ENCODE results near the gene MYO1E.
A peak's percentile ranks its signal among the peaks of the same experiment; 100 is the strongest.

The MYO1E gene

GRCh38 chr15:59372352-59373211 lies at the start of gene MYO1E:
TSS of gene MYO1E (minus strand) at chr15:59372871. CDS start at chr15:59372500, 371 bp downstream.
- peak; percentile 85 for DNase-seq (ENCODE audit: extremely low spot score)
- TF ChIP-seq LEF1 (IDR thresholded peaks at IDR 0.05; ENCODE audit: borderline replicate concordance) (no peak), L3MBTL2 (conservative IDR thresholded peaks at IDR 0.05) (peak; percentile 90)
- ChIA-PET POLR2A (interaction anchor here (0.7 to 1.6 kb wide), 6 partner anchors 10 to 149 kb away, joined by 3 to 7 read pairs (median 4); partner anchors contain the start of gene FAM81A), CTCF (no interaction called here)

- TF ChIP-seq BHLHE40 (IDR thresholded peaks at IDR 0.05; ENCODE audit: borderline replicate concordance) (no peak), CTBP1 (IDR thresholded peaks at IDR 0.05; ENCODE audit: borderline replicate concordance) (no peak), ELF4 (IDR thresholded peaks at IDR 0.05) (no peak), L3MBTL2 (conservative IDR thresholded peaks at IDR 0.05) (no peak), ARNT (IDR thresholded peaks at IDR 0.05) (no peak), NFRKB (IDR thresholded peaks at IDR 0.05) (no peak), HDGF (IDR thresholded peaks at IDR 0.05; ENCODE audit: borderline replicate concordance) (no peak), ZNF384 (IDR thresholded peaks at IDR 0.05) (no peak), FOXK2 (IDR thresholded peaks at IDR 0.05) (no peak), FOXM1 (IDR thresholded peaks at IDR 0.05; ENCODE audit: borderline replicate concordance) (no peak)
- ChIA-PET POLR2A (no interaction called here), CTCF (no interaction called here)
- no peak for DNase-seq (ENCODE audit: extremely low spot score)
Measured at GRCh38 chr15:59420986-59421618, 48.4 kb upstream of the MYO1E start.

- no peak for DNase-seq (ENCODE audit: extremely low spot score)
- TF ChIP-seq FOXA1 (IDR thresholded peaks at IDR 0.05): no peak
- no peak for TF ChIP-seq SP1 (IDR thresholded peaks at IDR 0.05)
- TF ChIP-seq ELF4 (IDR thresholded peaks at IDR 0.05): no peak
- TF ChIP-seq ARNT (IDR thresholded peaks at IDR 0.05): no peak
- TF ChIP-seq CTBP1 (IDR thresholded peaks at IDR 0.05; ENCODE audit: borderline replicate concordance): no peak
- no peak for TF ChIP-seq BHLHE40 (IDR thresholded peaks at IDR 0.05; ENCODE audit: borderline replicate concordance)
- TF ChIP-seq HDGF (IDR thresholded peaks at IDR 0.05; ENCODE audit: borderline replicate concordance): no peak
- TF ChIP-seq TARDBP (IDR thresholded peaks at IDR 0.05): no peak
- TF ChIP-seq FOXK2 (IDR thresholded peaks at IDR 0.05): no peak
- TF ChIP-seq SUZ12 (IDR thresholded peaks at IDR 0.05): no peak
- no peak for TF ChIP-seq NFRKB (IDR thresholded peaks at IDR 0.05)
- no peak for TF ChIP-seq LEF1 (IDR thresholded peaks at IDR 0.05; ENCODE audit: borderline replicate concordance)
- TF ChIP-seq L3MBTL2 (conservative IDR thresholded peaks at IDR 0.05): no peak
- no peak for TF ChIP-seq PKNOX1 (IDR thresholded peaks at IDR 0.05)
- no peak for TF ChIP-seq ZNF384 (IDR thresholded peaks at IDR 0.05)
- TF ChIP-seq FOXM1 (IDR thresholded peaks at IDR 0.05; ENCODE audit: borderline replicate concordance): no peak
- ChIA-PET CTCF (no interaction called here), POLR2A (no interaction called here)
Measured at GRCh38 chr15:59420108-59420507, 47.4 kb upstream of the MYO1E start.

- CTCF ChIA-PET: no interaction called here
- POLR2A ChIA-PET: no interaction called here
- DNase-seq (ENCODE audit: extremely low spot score): no peak
- TF ChIP-seq CTBP1 (IDR thresholded peaks at IDR 0.05; ENCODE audit: borderline replicate concordance) (no peak), FOXK2 (IDR thresholded peaks at IDR 0.05) (no peak), ELF4 (IDR thresholded peaks at IDR 0.05) (no peak), SP1 (IDR thresholded peaks at IDR 0.05) (no peak), L3MBTL2 (conservative IDR thresholded peaks at IDR 0.05) (no peak), LEF1 (IDR thresholded peaks at IDR 0.05; ENCODE audit: borderline replicate concordance) (no peak), BHLHE40 (IDR thresholded peaks at IDR 0.05; ENCODE audit: borderline replicate concordance) (no peak), PKNOX1 (IDR thresholded peaks at IDR 0.05) (no peak), TARDBP (IDR thresholded peaks at IDR 0.05) (no peak)
Measured at GRCh38 chr15:59419170-59419569, 46.5 kb upstream of the MYO1E start.

- ChIA-PET POLR2A (no interaction called here), CTCF (no interaction called here)
- TF ChIP-seq TARDBP (IDR thresholded peaks at IDR 0.05) (no peak), SUZ12 (IDR thresholded peaks at IDR 0.05) (no peak), FOXK2 (IDR thresholded peaks at IDR 0.05) (no peak), ZNF384 (IDR thresholded peaks at IDR 0.05) (no peak), CTBP1 (IDR thresholded peaks at IDR 0.05; ENCODE audit: borderline replicate concordance) (no peak), LEF1 (IDR thresholded peaks at IDR 0.05; ENCODE audit: borderline replicate concordance) (no peak), FOXA1 (IDR thresholded peaks at IDR 0.05) (no peak), SP1 (IDR thresholded peaks at IDR 0.05) (no peak), L3MBTL2 (conservative IDR thresholded peaks at IDR 0.05) (no peak), FOXM1 (IDR thresholded peaks at IDR 0.05; ENCODE audit: borderline replicate concordance) (no peak), BHLHE40 (IDR thresholded peaks at IDR 0.05; ENCODE audit: borderline replicate concordance) (no peak), ELF4 (IDR thresholded peaks at IDR 0.05) (no peak), ARNT (IDR thresholded peaks at IDR 0.05) (no peak), NFRKB (IDR thresholded peaks at IDR 0.05) (no peak), HDGF (IDR thresholded peaks at IDR 0.05; ENCODE audit: borderline replicate concordance) (no peak), PKNOX1 (IDR thresholded peaks at IDR 0.05) (no peak)
- DNase-seq (ENCODE audit: extremely low spot score): no peak
Measured at GRCh38 chr15:59416816-59417215, 44.1 kb upstream of the MYO1E start.

GRCh38 chr15:59413577-59413976 lies 40.9 kb upstream of the MYO1E start:
- no peak for TF ChIP-seq SUZ12 (IDR thresholded peaks at IDR 0.05)
- no peak for TF ChIP-seq SP1 (IDR thresholded peaks at IDR 0.05)
- no peak for TF ChIP-seq ELF4 (IDR thresholded peaks at IDR 0.05)
- no peak for TF ChIP-seq FOXK2 (IDR thresholded peaks at IDR 0.05)
- TF ChIP-seq BHLHE40 (IDR thresholded peaks at IDR 0.05; ENCODE audit: borderline replicate concordance): no peak
- no peak for TF ChIP-seq CTBP1 (IDR thresholded peaks at IDR 0.05; ENCODE audit: borderline replicate concordance)
- no peak for TF ChIP-seq L3MBTL2 (conservative IDR thresholded peaks at IDR 0.05)
- no peak for TF ChIP-seq ARNT (IDR thresholded peaks at IDR 0.05)
- TF ChIP-seq ZNF384 (IDR thresholded peaks at IDR 0.05): no peak
- TF ChIP-seq HDGF (IDR thresholded peaks at IDR 0.05; ENCODE audit: borderline replicate concordance): no peak
- TF ChIP-seq PKNOX1 (IDR thresholded peaks at IDR 0.05): no peak
- ChIA-PET POLR2A (no interaction called here), CTCF (no interaction called here)
- DNase-seq (ENCODE audit: extremely low spot score): no peak

Data from HEK293T (cell line).